ENCODE data around the gene AGBL2.

DNA sequence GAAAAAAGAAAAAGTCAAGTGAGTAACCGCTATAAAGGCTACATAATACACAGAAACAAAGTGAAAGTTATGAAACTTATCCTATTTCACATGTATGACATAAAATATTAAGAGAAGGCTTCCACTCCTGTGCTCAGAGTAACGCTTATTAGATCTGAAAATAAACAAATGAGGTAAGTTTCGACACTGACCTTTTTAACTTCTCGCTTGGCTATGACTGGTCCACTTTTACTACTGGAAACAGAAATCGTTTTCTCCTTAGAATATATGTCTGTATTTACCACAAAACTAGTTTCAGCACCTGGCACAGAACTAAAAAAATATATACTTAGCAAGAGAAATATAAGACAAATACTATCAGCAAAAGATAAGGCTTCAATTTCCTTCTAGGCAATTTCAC is 35.6 kb upstream of the AGBL2 start:
- TF ChIP-seq CTCF (IDR thresholded peaks at IDR 0.05): no peak
- no peak for TF ChIP-seq POLR2AphosphoS5 (IDR thresholded peaks at IDR 0.05)
- no peak for TF ChIP-seq POLR2A (IDR thresholded peaks at IDR 0.05)
- no peak for TF ChIP-seq EP300 (IDR thresholded peaks at IDR 0.05)

All from upper lobe of left lung (tissue), 4 donors.